SK-N-MC (cell line): Measurements from ENCODE around the gene ELOVL6.

Experiments used
- EZH2 ChIP-seq: fragments of 200-600 bp; sonication (generic); IDR thresholded peaks from one replicate; pipeline ENCODE4 v1.6.1; 2017; ENCODE audit warnings: antibody characterized with exemption
- POLR2AphosphoS5 ChIP-seq: IDR thresholded peaks from 2 replicates; pipeline ENCODE4 v1.6.1; 2012; ENCODE audit warnings: mild to moderate bottlenecking, low read depth, low read length, borderline replicate concordance

DNA sequence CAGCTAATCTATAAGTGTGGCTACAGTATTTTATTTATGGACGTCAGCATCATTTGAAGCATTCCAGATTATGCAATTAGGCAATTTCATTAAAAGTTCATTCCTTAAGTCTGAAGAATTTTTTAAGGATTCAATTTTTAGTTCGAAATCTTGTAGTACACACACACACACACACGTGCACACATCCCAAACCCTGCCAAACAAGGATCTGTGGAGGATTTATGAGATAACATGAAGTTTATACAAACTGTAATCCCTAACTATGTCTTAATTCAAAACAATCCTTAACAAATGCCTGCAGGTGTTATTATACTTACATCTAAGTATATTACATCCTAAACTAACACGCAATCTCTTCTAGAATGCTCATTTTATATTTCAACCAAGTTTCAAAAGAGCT lies 105.8 kb downstream of the ELOVL6 start:
- TF ChIP-seq POLR2AphosphoS5 = no peak
- TF ChIP-seq EZH2 = no peak
